ENCODE data around the gene RUSC2. TPM values are rescaled to one million over a fixed set of nuclear protein-coding genes. Genes with fewer than 3 reads are reported as not detected.

Gene RUSC2
- total RNA-seq, 1 experiment from 2014 or later = 10.7 TPM

DNA sequence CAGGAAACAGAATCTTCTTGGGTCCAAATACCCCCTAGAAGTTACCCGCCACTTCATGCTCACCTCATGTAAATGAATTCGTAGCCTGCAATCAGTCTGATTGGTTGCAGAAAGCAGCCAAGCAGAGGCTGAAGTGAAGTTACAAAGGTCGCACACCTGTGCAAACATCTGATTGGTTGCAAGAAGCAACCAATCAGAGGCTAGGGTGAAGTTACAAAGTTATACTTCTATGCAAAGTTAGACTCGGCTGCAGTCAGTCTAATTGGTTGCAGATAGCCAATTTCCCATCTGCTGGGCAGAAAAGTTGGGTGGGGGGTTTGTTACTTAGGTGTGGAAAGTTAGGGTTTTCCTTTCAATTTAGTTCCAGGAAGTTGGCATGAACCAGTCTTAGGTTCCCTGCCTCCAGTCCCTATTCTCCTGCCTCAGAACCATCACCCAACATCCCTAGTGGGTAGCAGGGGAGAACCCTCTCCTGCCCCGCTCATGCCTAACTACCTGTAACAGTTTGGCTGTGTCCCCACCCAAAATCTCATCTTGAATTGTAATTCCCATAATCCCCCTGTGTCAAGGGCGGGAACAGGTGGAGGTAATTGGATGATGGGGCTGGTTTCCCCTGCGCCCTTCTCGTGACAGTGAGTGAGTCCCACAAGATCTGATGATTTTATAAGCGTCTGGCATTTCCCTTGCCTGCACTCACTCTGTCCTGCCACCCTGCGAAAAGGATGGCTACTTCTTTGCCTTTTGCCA, 1.2 kb upstream of the RUSC2 start:
- H2AFZ ChIP-seq (ENCODE audit: low read length) = peak overlapping the region; percentile 79
- peak overlapping the region; percentile 70 for H3K4me3 ChIP-seq (ENCODE audit: low read length)
- ATAC-seq = no peak
- no peaks in the 10 kb centered on the region for H3K27me3 ChIP-seq (ENCODE audit: low read length)
- H4K20me1 ChIP-seq (ENCODE audit: low read length) = no peaks in the 10 kb centered on the region
- H3K4me2 ChIP-seq (ENCODE audit: low read length) = peak overlapping the region; percentile 78
- intact Hi-C loops (cut with micrococcal nuclease) = loop anchor here (1.0 kb wide), 1 partner anchor 66 kb away; no protein-coding TSS in a partner anchor
- peaks cover 54% of the 10 kb centered on the region for H3K79me2 ChIP-seq (ENCODE audit: low read length)
- peaks cover 31% of the 10 kb centered on the region for H3K4me1 ChIP-seq (ENCODE audit: insufficient read depth, low read length)
- peak overlapping the region; percentile 74 for H3K27ac ChIP-seq (ENCODE audit: low read length)
- ChIA-PET POLR2A (ENCODE audit: unreplicated experiment) (no interaction called here), CTCF (interaction anchor here (1.0 kb wide), 1 partner anchor 22 kb away, joined by 3 read pairs; no protein-coding TSS in a partner anchor)
- no peak for TF ChIP-seq CTCF (conservative IDR thresholded peaks at IDR 0.05; ENCODE audit: low read depth, low read length)
- no peak for TF ChIP-seq EZH2 (IDR thresholded peaks at IDR 0.05; ENCODE audit: low read length, unreplicated experiment)
- TF ChIP-seq EZH2phosphoT487 (IDR thresholded peaks at IDR 0.05; ENCODE audit: borderline replicate concordance, low read length) = no peak
- H3K9me3 ChIP-seq (ENCODE audit: low read length) = no peaks in the 10 kb centered on the region
- 0 out of 2 replicates have a peak, but pooled peaks cover 3% of the 10 kb centered on the region for H3K36me3 ChIP-seq (ENCODE audit: low read depth, low read length)
- H3F3A ChIP-seq (ENCODE audit: low read length, unreplicated experiment) = no peaks in the 10 kb centered on the region
- no peaks in the 10 kb centered on the region for H3K9me2 ChIP-seq (replicated peaks; ENCODE audit: low read length)
- BruUV-seq (replicated peaks) = TSS peak; percentile 61
- peak overlapping the region; percentile 69 for H3K9ac ChIP-seq (ENCODE audit: low read length)
- no peak for DNase-seq

- TF ChIP-seq EZH2phosphoT487 (IDR thresholded peaks at IDR 0.05; ENCODE audit: borderline replicate concordance, low read length) = no peak
- no peak for TF ChIP-seq CTCF (conservative IDR thresholded peaks at IDR 0.05; ENCODE audit: low read depth, low read length)
- no peak for TF ChIP-seq EZH2 (IDR thresholded peaks at IDR 0.05; ENCODE audit: low read length, unreplicated experiment)
- DNase-seq (no peak), ATAC-seq (peak; percentile 26)
- CTCF ChIA-PET = no interaction called here
- BruUV-seq (replicated peaks) = no TSS peak
- Histone ChIP-seq H3K9me3 (ENCODE audit: low read length) (no peaks in the 10 kb centered on the region), H4K20me1 (ENCODE audit: low read length) (no peaks in the 10 kb centered on the region), H3K4me1 (ENCODE audit: insufficient read depth, low read length) (peaks cover 31% of the 10 kb centered on the region), H3K27me3 (ENCODE audit: low read length) (no peaks in the 10 kb centered on the region), H3K27ac (ENCODE audit: low read length) (peak overlapping the region; percentile 74), H3F3A (ENCODE audit: low read length, unreplicated experiment) (no peaks in the 10 kb centered on the region), H3K36me3 (ENCODE audit: low read depth, low read length) (0 out of 2 replicates have a peak, but pooled peaks cover 3% of the 10 kb centered on the region), H2AFZ (ENCODE audit: low read length) (peak overlapping the region; percentile 79), H3K4me2 (ENCODE audit: low read length) (peak overlapping the region; percentile 78), H3K79me2 (ENCODE audit: low read length) (peaks cover 66% of the 10 kb centered on the region), H3K4me3 (ENCODE audit: low read length) (peak overlapping the region; percentile 70), H3K9me2 (replicated peaks; ENCODE audit: low read length) (no peaks in the 10 kb centered on the region), H3K9ac (ENCODE audit: low read length) (peak overlapping the region; percentile 69)
- intact Hi-C loops (cut with micrococcal nuclease) = loop anchor here (1.0 kb wide), 1 partner anchor 28 kb away; no protein-coding TSS in a partner anchor
- POLR2A ChIA-PET (ENCODE audit: unreplicated experiment) = no interaction called here
These were observed 421 bp downstream of the RUSC2 start for GRCh38 chr9:35490155-35490909.

Data from PC-3 (cell line).